C4-2B (cell line): ENCODE measurements around the gene RWDD4.

Experiments used
- CTCF ChIP-seq: fragments of 450-650 bp; conservative IDR thresholded peaks from 2 replicates; pipeline ENCODE4 v1.5.1; 2017; ENCODE audit warnings: mild to moderate bottlenecking
- ZFX ChIP-seq: fragments of 450-650 bp; IDR thresholded peaks from 2 replicates; pipeline ENCODE4 v1.6.1; 2017

GRCh38 chr4:183624548-183624947, 34.4 kb downstream of the RWDD4 start:
- no peak for TF ChIP-seq ZFX
- TF ChIP-seq CTCF = no peak
